Measurements from ENCODE around the gene NAGA. TPM values are rescaled to one million over a fixed set of nuclear protein-coding genes. Genes with fewer than 3 reads are reported as not detected.

NAGA gene
- total RNA-seq, 1 donor from 2014 or later: 52.3 TPM

- Histone ChIP-seq H3K27ac (no peak overlapping the region), H3K9me3 (no peaks in the 10 kb centered on the region), H3K4me3 (no peak overlapping the region), H3K27me3 (no peaks in the 10 kb centered on the region), H3K4me1 (no peaks in the 10 kb centered on the region), H3K36me3 (peaks cover 53 to 81% of the 10 kb centered on the region in 2 donors)
- TF ChIP-seq CTCF (IDR thresholded peaks at IDR 0.05): no peak
- DNase-seq (ENCODE audit: low spot score in 2 of 2): no peak
- intact Hi-C loops (cut with DNase I): no loop called here
These were observed 8.0 kb downstream of the NAGA start for GRCh38 chr22:42062506-42063170.

GRCh38 chr22:42061041-42061440, 9.6 kb downstream of the NAGA start:
- H3K27me3 ChIP-seq: no peaks in the 10 kb centered on the region
- no peak for DNase-seq (ENCODE audit: low spot score in 2 of 2)
- H3K36me3 ChIP-seq: peaks cover 40 to 65% of the 10 kb centered on the region in 2 donors
- no peak overlapping the region for H3K27ac ChIP-seq
- no peaks in the 10 kb centered on the region for H3K4me1 ChIP-seq
- intact Hi-C loops (cut with DNase I): no loop called here
- TF ChIP-seq CTCF (IDR thresholded peaks at IDR 0.05): no peak
- H3K9me3 ChIP-seq: peaks cover 0 to 13% of the 10 kb centered on the region in 2 donors
- H3K4me3 ChIP-seq: no peak overlapping the region

GRCh38 chr22:42060489-42060888, 10.1 kb downstream of the NAGA start:
- H3K4me3 ChIP-seq: no peak overlapping the region
- H3K27ac ChIP-seq: no peak overlapping the region
- H3K9me3 ChIP-seq: peaks cover 0 to 13% of the 10 kb centered on the region in 2 donors
- H3K36me3 ChIP-seq: peaks cover 39 to 60% of the 10 kb centered on the region in 2 donors
- TF ChIP-seq CTCF (IDR thresholded peaks at IDR 0.05): no peak
- no peak for DNase-seq (ENCODE audit: low spot score in 2 of 2)
- H3K4me1 ChIP-seq: no peaks in the 10 kb centered on the region
- intact Hi-C loops (cut with DNase I): no loop called here
- H3K27me3 ChIP-seq: no peaks in the 10 kb centered on the region

- H3K4me1 ChIP-seq: no peaks in the 10 kb centered on the region
- peaks cover 0 to 13% of the 10 kb centered on the region in 2 donors for H3K9me3 ChIP-seq
- peaks cover 27 to 35% of the 10 kb centered on the region in 2 donors for H3K36me3 ChIP-seq
- H3K4me3 ChIP-seq: no peak overlapping the region
- TF ChIP-seq CTCF (IDR thresholded peaks at IDR 0.05): no peak
- no peak overlapping the region for H3K27ac ChIP-seq
- no peak for DNase-seq (ENCODE audit: low spot score in 2 of 2)
- intact Hi-C loops (cut with DNase I): no loop called here
- H3K27me3 ChIP-seq: no peaks in the 10 kb centered on the region
These were observed 13.7 kb downstream of the NAGA start for GRCh38 chr22:42056757-42057511.

- Histone ChIP-seq H3K27me3 (no peaks in the 10 kb centered on the region), H3K27ac (no peak overlapping the region), H3K4me1 (no peaks in the 10 kb centered on the region), H3K9me3 (peaks cover 0 to 13% of the 10 kb centered on the region in 2 donors), H3K36me3 (no peaks in the 10 kb centered on the region), H3K4me3 (no peak overlapping the region)
- TF ChIP-seq CTCF (IDR thresholded peaks at IDR 0.05): no peak
- no peak for DNase-seq (ENCODE audit: low spot score in 2 of 2)
- intact Hi-C loops (cut with DNase I): no loop called here
These were observed 17.8 kb downstream of the NAGA start for GRCh38 chr22:42052765-42053164.
